ENCODE measurements around the gene GPR62.

Gene GPR62

DNA sequence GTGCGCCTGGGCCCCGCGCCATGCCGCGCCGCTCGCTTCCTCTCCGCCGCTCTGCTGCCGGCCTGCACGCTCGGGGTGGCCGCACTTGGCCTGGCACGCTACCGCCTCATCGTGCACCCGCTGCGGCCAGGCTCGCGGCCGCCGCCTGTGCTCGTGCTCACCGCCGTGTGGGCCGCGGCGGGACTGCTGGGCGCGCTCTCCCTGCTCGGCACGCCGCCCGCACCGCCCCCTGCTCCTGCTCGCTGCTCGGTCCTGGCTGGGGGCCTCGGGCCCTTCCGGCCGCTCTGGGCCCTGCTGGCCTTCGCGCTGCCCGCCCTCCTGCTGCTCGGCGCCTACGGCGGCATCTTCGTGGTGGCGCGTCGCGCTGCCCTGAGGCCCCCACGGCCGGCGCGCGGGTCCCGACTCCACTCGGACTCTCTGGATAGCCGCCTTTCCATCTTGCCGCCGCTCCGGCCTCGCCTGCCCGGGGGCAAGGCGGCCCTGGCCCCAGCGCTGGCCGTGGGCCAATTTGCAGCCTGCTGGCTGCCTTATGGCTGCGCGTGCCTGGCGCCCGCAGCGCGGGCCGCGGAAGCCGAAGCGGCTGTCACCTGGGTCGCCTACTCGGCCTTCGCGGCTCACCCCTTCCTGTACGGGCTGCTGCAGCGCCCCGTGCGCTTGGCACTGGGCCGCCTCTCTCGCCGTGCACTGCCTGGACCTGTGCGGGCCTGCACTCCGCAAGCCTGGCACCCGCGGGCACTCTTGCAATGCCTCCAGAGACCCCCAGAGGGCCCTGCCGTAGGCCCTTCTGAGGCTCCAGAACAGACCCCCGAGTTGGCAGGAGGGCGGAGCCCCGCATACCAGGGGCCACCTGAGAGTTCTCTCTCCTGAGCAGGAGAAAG, 951 bp downstream of the GPR62 start:
- DNase-seq (ENCODE audit: low read depth) = no peak

DNA sequence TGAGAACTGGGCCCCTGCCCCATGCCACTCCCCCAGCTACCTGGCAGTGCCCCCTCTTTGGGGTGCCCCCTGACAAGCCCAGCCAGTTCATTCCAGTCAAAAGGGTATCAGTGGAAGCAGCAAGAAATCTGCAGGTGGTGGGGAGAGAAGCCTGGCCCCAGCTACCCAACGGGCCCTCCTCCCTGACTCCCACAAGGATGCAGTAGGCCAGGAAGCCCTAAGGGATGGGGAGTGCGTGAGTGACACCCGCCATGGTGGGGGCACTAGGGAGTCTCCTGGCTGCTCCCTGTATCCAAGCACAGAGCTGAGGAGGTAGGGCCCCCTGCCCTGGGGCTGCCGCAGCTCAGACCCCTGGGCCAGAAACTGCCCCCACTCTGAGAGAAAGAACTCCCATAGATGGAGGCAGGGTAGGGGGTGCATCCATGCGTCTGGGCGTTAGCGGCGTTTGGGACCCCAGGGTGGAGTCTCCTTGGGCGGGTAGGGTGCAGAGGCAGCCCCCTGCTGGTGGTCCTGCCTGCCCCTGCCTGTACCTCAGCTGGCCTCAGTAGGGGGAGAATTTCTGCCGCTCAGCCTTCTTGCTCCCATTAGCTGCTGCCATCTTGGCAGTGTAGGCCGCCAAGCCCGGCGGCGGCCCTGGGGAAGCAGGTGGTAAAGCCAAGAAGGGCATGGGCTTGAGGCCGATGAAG, 2.5 kb downstream of the GPR62 start:
- DNase-seq (ENCODE audit: low read depth) = no peak

DNA sequence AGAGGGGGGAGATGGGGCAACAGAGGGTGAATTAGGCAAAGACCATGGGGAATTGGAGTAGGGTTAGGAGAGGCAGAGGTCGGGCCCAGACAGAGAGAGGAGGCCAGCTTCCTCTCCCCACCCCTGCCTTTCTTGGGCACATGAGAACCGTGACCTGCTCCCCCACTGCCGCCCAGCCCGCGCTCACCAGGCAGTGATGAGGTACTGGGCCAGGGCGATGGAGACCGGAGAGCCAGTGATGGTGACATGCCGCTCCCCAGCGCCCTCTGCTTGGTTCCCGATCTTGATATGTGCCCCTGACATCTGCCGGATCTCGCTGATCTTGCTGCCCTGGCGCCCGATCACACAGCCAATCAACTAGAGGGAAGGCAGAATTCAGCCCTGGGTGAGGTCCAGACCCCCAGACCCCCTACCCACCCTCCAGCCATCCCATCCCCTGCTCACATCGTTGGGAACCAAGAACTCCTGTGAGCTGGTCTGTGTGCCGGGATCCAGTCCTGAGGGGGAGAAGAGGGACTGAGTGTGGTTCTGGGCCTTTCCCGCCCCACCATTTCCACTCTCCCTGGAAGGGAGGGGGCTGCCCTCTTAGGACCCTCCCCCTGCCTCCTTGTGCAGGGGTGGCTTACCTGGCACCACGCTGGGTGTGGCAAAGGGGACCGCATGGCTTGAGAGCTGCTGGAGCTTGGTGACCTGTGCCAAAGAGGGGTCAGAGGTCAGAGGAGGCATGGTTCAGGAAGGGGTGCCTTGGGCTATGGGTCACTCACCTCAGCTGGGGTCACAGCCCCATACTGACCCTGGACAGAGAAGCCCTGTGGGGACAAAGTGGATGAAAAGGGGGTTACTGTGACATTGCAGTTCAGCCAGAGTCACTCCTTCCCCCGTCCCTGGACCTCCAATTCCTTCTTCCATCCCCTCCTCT, 3.7 kb downstream of the GPR62 start:
- DNase-seq (ENCODE audit: low read depth) = no peak

DNA sequence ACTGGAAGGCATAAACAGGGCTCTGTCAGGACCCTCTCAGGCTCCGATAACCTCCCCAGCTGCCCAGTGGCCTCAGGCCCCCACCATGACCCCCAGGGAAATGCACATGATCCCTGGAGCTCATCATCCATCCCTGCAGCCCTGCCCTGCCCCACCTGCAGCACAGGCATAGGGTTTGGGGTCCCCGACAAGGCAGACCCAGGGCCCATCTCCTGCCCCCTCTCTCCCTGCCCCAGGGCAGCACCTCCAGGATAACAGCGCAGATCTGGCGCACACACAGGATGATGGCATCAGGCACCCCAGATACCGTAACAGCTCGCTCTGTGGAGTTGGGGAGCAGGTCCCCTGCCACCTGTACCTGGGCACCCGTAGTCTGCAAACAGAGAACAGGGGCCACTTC, 4.5 kb downstream of the GPR62 start:
- DNase-seq (ENCODE audit: low read depth) = no peak

DNA sequence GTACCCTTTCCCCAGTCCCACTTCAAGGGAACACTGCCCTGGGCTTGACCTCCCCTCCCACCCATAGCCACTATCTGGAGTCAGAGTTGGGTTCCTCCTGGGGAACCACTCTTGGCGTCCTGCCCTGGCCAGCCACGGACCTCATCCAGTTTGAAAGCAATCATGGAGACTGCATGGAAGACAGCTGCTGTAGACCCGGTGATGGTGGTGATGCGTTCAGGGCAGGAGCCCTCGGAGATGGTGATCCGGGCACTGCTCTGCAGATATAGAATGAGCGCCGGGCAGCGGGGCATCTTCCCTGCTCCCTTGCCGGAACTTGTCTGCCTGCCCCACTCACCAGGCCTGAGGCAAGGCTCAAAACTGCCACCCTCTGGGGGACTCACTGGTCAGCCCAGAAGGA, 5.2 kb downstream of the GPR62 start:
- DNase-seq (ENCODE audit: low read depth) = no peak

DNA sequence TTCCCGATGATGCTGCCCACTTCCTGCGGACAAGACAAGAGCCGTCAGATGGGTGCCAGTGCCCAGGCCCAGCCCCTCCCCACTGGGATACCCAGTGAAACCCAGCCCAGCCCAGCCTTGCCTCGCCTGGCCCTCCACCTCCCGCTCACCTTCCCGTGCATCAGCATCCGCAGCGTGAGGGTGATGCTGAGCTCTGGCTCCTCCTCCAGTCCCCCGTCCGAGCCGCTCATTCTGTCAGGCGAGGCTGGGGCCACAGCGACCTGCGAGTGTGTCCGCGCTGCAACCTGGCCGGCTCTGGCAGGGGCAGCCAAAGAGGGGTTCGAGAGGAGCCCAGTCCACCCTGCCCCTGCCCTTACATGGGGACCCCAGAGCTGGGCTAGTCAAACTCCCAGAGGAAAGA, 5.8 kb downstream of the GPR62 start:
- no peak for DNase-seq (ENCODE audit: low read depth)

DNA sequence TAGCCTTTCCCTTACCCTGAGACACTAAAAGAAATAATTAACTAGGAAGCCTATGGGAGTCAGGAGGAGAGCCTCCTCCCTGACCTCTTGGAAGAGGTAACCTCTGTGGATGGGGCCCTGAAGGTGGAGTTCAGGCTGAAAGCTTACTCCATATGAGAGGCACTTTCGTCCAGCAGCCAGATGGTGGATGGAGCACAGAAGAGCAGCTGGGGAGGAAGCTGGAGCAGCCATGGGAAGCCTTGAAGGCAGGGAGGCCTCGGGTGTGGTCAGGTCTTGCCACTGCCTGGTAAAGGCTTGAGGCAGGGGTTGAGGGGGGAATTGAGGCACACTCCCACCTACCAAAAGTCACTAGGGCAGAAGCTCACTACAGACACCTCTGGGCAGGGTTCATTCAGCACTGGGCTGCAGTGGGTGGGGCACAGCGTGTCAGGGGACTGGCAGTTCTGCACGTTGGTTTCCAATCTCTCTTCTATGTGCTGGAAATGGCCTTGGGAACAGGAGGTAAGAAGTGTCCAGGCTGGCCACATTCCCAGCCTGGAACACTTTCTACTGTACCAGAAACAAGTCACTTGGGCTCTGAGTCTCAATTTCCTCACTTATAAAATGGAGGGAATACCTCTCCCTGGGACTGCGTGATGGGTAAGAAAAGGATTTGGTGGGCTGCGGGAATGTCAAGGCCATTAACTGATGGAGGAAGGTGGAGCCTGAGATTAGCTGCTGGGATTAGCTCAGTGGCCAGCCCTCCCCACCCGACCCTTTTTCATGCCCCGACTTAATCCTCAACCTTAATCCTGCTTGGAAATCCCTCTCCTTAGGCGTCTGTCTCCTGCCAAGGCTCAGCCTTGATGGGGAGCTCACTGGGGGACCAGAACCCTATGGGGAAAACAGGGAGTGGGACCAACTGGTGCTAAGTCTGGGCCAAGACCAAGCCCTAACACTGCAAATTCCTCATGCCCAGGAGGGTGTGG, 6.7 kb downstream of the GPR62 start:
- no peak for DNase-seq (ENCODE audit: low read depth)

DNA sequence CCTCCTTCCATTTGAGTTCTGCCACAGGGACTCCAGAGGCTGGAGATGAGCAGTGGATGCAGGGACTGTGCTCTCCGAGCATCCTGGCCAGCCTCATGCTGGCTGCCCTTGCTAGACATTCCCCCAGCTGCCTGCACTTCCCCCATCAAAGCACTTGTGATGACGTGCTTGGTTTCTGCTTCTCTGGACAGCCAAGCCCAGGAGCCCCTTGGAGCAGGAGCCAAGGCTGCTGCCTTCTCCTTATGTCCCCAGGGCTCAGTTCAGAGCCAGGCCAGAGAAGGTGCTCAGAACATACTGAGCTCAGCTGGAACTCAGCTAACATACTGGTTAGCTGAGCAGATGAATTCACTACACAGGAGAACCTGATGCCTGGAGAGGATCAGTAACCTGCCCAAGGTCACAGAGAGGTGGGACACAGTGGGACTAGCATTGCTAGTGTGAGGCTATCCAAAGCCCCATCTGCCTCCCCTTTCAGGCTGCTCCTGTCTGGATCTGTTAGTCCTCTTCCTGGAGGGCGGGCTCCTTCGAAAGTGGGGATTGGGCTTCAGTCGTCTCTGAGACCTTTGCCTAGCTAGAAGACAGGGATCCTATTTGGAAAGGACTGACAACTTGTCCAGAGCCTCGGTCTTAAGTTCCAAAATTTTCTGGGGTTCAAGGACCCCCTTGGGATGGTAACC, 7.8 kb downstream of the GPR62 start:
- no peak for DNase-seq (ENCODE audit: low read depth)

DNA sequence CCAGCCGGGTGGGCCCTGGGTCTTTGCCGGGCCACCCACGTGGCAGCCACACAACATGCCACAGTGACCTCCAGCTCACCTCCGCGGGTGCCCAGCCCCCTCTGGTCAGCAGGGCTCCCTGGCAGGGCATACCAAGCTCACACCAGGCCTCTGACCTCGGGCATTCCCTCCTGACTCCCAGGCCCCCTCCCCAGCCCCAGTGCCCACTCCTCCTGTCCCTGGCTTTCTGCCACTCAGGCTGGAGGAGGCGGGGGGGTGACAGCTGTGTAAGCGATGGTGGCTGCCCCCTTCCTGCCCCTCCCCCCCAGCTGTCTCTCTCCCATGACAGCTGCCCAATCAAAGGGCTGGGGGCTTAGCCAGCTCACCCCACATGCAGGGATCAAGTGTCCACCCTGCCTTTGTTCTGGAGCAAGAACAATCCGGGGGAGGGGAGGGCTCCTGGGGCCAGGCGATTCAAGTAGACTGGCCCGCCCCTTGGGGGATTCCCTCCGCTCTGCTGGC, 8.8 kb downstream of the GPR62 start:
- DNase-seq (ENCODE audit: low read depth) = no peak

DNA sequence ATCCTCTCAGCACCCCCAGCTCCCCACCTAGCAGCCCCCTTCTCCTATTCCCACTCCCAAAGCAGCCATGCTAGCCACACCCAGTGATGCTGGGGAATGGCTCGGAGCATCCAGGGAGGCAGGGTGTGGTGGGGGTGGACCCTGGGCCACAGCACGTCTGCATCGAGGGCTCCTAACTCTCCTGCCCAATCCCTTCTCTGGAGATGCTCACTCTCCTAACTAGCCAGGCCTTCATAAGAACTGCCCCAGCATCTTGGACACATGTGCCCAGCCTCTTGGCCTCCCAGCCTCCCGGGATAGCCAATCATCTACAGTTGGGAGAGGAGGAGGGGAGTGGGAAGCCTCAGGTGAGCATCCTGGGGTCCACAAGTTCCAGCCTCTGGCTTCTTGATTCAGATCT, 9.3 kb downstream of the GPR62 start:
- DNase-seq (ENCODE audit: low read depth) = no peak

DNA sequence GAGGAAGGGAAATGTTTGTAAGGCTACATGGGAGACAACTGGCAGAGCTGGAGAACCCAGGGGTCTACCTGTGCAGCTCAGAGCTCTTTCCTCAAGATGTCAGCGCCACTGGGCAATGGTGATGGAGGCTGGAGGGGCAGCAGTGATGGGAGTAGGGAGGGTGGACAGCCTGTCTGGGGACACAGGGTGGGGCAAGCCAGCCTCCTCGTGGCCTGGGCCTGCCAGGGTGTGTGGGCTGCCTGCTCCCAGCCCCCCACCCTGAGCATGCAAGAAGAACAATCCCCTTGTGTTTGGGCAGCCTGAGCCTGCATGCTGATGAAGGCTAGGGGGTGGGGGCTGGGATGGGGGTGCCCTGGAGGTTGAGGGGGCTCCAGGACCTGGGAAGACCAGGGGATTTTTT, 10.8 kb downstream of the GPR62 start:
- no peak for DNase-seq (ENCODE audit: low read depth)

DNA sequence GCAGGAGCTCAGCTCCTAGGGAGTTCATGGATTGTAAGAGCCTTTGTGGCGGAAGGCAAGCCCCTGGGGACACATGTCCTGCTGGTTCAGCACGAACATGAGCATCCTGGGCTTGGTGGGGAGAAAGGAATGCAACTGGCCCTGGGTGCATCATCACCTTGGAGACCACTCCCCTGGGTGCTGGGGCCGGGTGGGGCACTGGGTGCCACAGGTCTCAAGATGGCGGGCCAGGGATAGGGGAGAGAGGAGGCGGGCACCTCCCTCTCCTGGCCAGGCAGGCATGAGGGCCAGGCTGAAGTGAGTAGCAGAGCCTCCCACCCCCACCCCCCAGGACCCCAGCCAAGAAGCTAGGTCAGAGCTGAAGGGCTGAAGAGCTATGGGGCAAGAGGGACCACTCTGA, 11.3 kb downstream of the GPR62 start:
- DNase-seq (ENCODE audit: low read depth) = no peak

DNA sequence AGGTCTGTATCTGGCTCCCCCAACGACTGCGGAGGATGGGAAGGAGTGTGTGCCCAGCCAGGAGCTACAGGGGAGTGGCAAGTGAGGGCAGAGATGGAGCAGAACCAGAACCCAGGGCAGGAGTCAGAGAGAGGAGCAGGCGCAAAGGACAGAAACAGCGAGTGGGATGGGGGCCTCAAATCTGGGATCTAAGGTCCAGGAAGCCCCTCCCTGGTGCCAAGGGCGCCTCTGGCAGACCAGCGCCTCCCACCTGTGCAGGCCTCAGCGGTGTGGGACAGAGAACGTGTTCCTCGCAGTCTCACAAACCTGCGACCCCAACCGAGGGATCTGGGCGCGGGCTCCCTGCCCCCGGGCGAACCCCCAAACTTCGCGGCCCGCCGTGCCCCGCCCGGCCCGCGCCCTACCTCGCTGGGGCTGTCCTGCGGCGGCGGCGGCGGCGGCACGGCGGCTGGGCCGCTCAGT, 11.8 kb downstream of the GPR62 start:
- no peak for DNase-seq (ENCODE audit: low read depth)

DNA sequence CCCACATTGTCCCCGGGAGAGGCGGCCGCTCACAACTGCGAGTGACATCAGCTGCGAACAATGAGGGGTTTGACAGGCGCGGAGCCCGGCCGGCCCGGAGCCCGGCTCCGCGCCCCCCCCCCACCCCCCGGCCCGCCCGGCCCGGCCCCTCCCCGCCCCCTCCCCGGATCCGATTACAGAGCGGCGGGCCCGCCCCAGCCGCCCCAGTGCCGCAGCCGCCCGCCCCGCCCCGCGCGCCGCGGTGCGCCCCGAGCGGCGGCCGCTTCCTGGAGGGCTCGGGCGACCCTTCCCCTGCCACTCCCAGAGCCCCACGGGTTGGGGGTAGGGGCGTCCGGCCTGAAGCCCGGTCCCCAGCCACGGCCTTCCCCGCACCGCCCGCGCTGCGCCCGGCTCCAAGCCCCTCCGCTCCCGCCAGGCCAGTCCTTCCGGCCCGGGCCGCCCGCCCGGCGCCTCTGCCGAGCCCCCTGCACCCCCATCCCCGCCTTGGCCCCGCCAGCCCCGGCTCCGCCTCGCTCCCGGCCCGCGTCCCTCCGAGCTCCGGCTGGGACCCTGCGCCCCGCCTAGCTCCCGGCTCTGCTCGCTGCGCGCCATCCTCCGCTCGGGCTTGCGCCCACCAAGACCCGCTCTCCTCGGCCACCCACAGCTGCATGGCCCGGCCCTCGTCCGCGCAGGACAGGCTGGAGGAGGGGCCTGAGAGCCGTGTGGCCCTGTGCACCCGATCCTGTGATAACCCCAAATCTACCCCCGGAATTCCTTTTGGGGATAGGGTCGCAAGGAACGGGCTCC, 12.4 kb downstream of the GPR62 start, which contains the start of gene PCBP4:
TSS of gene PCBP4 (minus strand) at position 71 of the 786 bp plus-strand sequence. CDS start 6,214 bp downstream, outside the sequence.
- DNase-seq (ENCODE audit: low read depth) = no peak

DNA sequence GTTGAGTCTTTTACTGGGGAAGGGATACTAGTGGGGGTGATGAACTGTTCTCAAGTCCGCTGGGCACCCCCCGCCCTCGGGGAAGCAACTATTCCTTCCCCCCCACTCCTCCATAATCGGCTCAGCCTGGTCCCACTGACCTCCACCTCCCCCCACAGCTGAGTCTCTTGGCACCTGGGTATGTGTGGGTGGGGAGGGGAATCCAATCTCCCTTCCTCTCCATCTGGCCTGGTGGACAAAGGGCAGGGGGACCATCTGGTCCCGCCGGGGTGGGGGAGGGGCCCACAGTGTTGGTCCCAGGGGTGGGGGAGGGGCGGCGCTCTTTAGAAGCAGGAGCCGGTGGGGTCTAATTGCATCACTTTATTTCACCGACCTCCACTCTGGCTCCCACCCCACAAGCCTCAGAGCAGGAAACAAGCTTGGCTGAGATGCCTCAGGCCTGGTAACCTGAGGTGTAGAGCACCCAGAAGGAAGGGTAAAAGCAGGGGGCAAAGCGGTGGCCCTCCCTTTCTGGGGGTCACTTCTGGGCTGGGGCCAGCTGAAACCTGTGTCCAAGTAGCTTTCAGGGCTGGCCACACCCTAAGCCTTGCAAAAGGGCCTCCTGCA, 13.1 kb downstream of the GPR62 start:
- DNase-seq (ENCODE audit: low read depth) = no peak

DNA sequence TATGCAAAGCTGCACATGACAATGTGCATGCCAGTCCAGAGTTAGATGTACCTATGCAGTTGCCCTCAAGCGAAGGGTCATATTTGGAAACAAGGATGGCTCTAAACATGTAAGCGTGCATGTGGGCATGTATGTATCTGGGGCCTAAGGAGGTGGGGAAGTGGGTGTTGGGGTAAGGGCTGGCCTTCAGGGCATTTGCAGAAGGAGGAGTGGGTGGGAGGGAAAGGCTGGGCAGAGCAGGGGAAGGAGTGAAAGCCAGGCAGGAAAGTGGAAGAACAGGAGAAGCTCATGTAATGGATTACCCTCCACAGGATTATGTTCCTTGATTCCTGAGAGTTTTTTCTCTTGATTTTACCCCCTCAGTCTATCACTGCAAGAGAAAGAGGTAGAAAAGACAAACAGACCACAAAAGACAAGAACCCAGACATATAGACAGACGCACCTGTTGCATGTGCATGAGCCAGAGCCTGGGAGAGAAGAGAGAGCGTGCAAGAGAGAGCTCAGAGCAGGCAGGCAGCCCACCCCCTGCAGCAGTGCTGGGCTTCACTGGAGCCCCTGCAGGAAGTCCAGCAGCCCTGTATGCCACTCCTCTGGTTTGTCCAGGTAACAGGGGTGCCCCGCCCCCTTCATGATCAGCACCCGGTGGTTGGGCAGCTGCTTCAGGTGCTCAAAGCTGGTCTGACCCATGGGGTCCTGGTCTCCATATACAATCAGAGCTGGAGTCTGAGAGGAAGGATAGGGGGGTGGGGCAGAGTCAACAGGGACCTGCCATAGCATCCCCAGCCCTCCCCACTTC, 13.9 kb downstream of the GPR62 start:
- DNase-seq (ENCODE audit: low read depth) = no peak

DNA sequence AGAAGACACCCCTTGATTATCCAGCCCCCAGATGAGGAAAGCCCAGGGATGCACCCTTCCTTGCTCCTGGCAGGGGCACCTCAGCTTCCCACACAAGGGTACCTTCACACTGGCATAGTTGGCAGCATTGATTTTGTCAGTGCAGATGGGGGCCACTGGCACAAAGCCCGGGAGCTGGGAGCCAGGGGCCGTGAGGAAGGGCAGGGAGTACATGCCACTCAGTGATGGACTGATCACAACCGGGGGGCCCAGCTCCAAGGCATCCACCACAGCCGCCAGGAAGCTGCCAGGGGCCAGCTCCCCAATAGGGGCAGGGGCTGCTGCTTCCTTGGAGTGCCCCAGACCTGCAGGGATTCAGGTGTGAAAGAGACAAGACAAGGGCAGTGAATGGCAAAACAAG, 14.7 kb downstream of the GPR62 start:
- DNase-seq (ENCODE audit: low read depth) = no peak

DNA sequence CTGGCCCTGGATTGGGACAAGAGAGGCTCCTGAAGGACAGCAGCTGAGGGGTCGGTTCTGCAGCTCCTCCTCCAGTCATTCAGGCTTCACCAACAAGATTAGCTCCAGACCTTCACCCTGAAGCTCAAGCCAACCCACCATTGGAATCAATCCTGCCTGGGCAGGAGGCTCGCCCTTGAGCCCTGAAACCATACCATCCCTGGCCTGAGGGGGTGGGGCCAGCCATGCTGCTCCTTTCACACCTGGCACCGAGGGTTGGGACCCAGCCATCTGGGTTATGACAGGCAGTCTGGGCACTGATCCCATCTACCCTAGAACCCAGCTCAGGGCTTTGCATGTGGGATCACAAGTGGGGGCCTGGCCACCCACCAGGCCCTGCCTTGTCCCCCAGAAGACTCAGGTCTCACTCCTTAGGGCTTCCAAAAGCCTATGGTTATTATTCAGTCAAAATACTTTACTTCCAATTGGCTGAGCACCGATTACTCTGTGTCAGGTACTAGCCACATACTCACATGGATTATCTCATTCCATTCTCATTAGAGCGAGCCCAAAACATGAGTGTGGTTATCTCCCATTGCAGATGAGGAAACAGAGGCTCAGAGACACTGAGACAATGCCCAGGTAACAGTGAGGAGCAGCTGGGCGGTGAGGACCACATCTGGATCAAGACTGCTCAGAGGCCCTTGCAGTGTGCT, 15.6 kb downstream of the GPR62 start:
- no peak for DNase-seq (ENCODE audit: low read depth)
